ENCODE results near the gene FHL1.

The FHL1 gene

DNA sequence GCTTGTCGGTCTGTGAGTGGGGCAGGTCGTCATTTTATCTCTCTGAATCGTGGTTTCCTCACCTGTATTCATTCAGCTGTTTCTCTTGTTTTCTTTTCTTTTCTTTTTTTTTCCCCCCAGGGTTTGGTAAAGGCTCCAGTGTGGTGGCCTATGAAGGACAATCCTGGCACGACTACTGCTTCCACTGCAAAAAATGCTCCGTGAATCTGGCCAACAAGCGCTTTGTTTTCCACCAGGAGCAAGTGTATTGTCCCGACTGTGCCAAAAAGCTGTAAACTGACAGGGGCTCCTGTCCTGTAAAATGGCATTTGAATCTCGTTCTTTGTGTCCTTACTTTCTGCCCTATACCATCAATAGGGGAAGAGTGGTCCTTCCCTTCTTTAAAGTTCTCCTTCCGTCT lies 62.4 kb downstream of the FHL1 start:
- Histone ChIP-seq H3K4me3 (ENCODE audit: severe bottlenecking) (no peak overlapping the region), H3K27me3 (ENCODE audit: insufficient read depth, poor library complexity, severe bottlenecking) (no peaks in the 10 kb centered on the region), H3K36me3 (ENCODE audit: low read depth) (peaks cover 3% of the 10 kb centered on the region; the same call in 1 of the 2 replicates), H3K9me3 (ENCODE audit: severe bottlenecking) (no peaks in the 10 kb centered on the region), H3K27ac (ENCODE audit: poor library complexity, severe bottlenecking) (no peak overlapping the region), H3K4me1 (ENCODE audit: insufficient read depth, poor library complexity, severe bottlenecking) (peaks cover 8% of the 10 kb centered on the region)
- ATAC-seq (ENCODE audit: low read depth) = no peak
- TF ChIP-seq CTCF (IDR thresholded peaks at IDR 0.05; ENCODE audit: poor library complexity, severe bottlenecking) = no peak
- no peak for DNase-seq (ENCODE audit: low spot score)

- Histone ChIP-seq H3K36me3 (ENCODE audit: low read depth) (peaks cover 3% of the 10 kb centered on the region; the same call in 1 of the 2 replicates), H3K9me3 (ENCODE audit: severe bottlenecking) (no peaks in the 10 kb centered on the region), H3K27ac (ENCODE audit: poor library complexity, severe bottlenecking) (no peak overlapping the region), H3K4me1 (ENCODE audit: insufficient read depth, poor library complexity, severe bottlenecking) (peaks cover 11% of the 10 kb centered on the region), H3K27me3 (ENCODE audit: insufficient read depth, poor library complexity, severe bottlenecking) (no peaks in the 10 kb centered on the region), H3K4me3 (ENCODE audit: severe bottlenecking) (no peak overlapping the region)
- DNase-seq (ENCODE audit: low spot score) (no peak), ATAC-seq (ENCODE audit: low read depth) (no peak)
- no peak for TF ChIP-seq CTCF (IDR thresholded peaks at IDR 0.05; ENCODE audit: poor library complexity, severe bottlenecking)
Observed at GRCh38 chrX:136210243-136210642, 62.9 kb downstream of the FHL1 start.

DNA sequence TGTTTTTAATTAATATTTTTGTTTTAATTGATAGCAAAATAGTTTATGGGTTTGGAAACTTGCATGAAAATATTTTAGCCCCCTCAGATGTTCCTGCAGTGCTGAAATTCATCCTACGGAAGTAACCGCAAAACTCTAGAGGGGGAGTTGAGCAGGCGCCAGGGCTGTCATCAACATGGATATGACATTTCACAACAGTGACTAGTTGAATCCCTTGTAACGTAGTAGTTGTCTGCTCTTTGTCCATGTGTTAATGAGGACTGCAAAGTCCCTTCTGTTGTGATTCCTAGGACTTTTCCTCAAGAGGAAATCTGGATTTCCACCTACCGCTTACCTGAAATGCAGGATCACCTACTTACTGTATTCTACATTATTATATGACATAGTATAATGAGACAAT lies 63.5 kb downstream of the FHL1 start:
- no peak for DNase-seq (ENCODE audit: low spot score)
- H3K4me1 ChIP-seq (ENCODE audit: insufficient read depth, poor library complexity, severe bottlenecking) = peaks cover 12% of the 10 kb centered on the region
- H3K27ac ChIP-seq (ENCODE audit: poor library complexity, severe bottlenecking) = no peak overlapping the region
- TF ChIP-seq CTCF (IDR thresholded peaks at IDR 0.05; ENCODE audit: poor library complexity, severe bottlenecking) = no peak
- H3K36me3 ChIP-seq (ENCODE audit: low read depth) = peaks cover 3% of the 10 kb centered on the region; the same call in 1 of the 2 replicates
- no peaks in the 10 kb centered on the region for H3K27me3 ChIP-seq (ENCODE audit: insufficient read depth, poor library complexity, severe bottlenecking)
- H3K4me3 ChIP-seq (ENCODE audit: severe bottlenecking) = no peak overlapping the region
- no peaks in the 10 kb centered on the region for H3K9me3 ChIP-seq (ENCODE audit: severe bottlenecking)
- ATAC-seq (ENCODE audit: low read depth) = no peak

- ATAC-seq (ENCODE audit: low read depth) (no peak), DNase-seq (ENCODE audit: low spot score) (no peak)
- Histone ChIP-seq H3K27me3 (ENCODE audit: insufficient read depth, poor library complexity, severe bottlenecking) (no peaks in the 10 kb centered on the region), H3K36me3 (ENCODE audit: low read depth) (peaks cover 3% of the 10 kb centered on the region; the same call in 1 of the 2 replicates), H3K4me1 (ENCODE audit: insufficient read depth, poor library complexity, severe bottlenecking) (peaks cover 12% of the 10 kb centered on the region), H3K27ac (ENCODE audit: poor library complexity, severe bottlenecking) (no peak overlapping the region), H3K9me3 (ENCODE audit: severe bottlenecking) (no peaks in the 10 kb centered on the region), H3K4me3 (ENCODE audit: severe bottlenecking) (no peak overlapping the region)
- no peak for TF ChIP-seq CTCF (IDR thresholded peaks at IDR 0.05; ENCODE audit: poor library complexity, severe bottlenecking)
Observed at GRCh38 chrX:136211766-136212556, 64.6 kb downstream of the FHL1 start.

DNA sequence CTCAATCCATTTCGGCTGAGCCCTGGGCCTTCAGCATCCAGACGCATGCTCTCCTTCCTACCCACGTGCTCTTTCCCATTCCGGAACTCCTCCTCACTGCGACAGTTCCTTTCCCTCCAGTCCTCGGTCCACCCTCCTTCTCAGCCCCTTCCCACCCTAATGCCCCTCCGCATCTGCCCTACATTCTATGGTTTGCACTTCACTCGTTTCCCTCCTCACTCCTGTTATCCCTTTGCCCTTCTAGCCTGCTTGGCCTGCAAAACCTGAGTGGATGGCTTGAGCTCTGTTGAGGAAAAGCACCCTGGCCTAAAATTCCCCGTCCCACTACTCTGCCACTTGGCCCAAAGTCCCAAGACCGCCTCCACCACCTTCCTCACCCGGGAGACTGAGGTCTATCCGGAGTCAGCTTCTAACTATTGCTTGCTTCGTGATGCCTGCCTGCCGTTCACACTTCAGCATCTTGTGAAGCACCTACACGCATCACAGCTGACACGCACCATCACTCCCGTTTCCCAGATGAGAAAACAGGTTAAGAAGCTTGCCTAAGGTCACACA lies 65.3 kb downstream of the FHL1 start:
- Histone ChIP-seq H3K9me3 (ENCODE audit: severe bottlenecking) (no peaks in the 10 kb centered on the region), H3K27ac (ENCODE audit: poor library complexity, severe bottlenecking) (no peak overlapping the region), H3K27me3 (ENCODE audit: insufficient read depth, poor library complexity, severe bottlenecking) (no peaks in the 10 kb centered on the region), H3K4me1 (ENCODE audit: insufficient read depth, poor library complexity, severe bottlenecking) (peaks cover 12% of the 10 kb centered on the region), H3K4me3 (ENCODE audit: severe bottlenecking) (no peak overlapping the region), H3K36me3 (ENCODE audit: low read depth) (peaks cover 6% of the 10 kb centered on the region; the same call in 1 of the 2 replicates)
- ATAC-seq (ENCODE audit: low read depth) (no peak), DNase-seq (ENCODE audit: low spot score) (no peak)
- no peak for TF ChIP-seq CTCF (IDR thresholded peaks at IDR 0.05; ENCODE audit: poor library complexity, severe bottlenecking)

Measured in RWPE2 (cell line).